Uterus (tissue), 2 donors: ENCODE measurements around the gene NFX1.

ENCODE experiments used
- POLR2A ChIP-seq, 2 donors: fragments of 450-650 bp; IDR thresholded peaks; one replicate each; pipeline ENCODE4 v1.6.1; 2016; ENCODE audit warnings: antibody characterized with exemption in 2 of 2, mild to moderate bottlenecking in 1 of 2, moderate library complexity in 1 of 2
- TF ChIP-seq, protein P1 (sequence below), 4 experiments: fragments of 200-600 bp in 2 of 4; fragments of 450-650 bp in 2 of 4; sonication (generic) in 2 of 4; IDR thresholded peaks; one replicate each; pipeline ENCODE4 v1.5.1; 2016 to 2019; ENCODE audit warnings: antibody characterized with exemption in 4 of 4, mild to moderate bottlenecking in 2 of 4, moderate library complexity in 1 of 4

DNA sequence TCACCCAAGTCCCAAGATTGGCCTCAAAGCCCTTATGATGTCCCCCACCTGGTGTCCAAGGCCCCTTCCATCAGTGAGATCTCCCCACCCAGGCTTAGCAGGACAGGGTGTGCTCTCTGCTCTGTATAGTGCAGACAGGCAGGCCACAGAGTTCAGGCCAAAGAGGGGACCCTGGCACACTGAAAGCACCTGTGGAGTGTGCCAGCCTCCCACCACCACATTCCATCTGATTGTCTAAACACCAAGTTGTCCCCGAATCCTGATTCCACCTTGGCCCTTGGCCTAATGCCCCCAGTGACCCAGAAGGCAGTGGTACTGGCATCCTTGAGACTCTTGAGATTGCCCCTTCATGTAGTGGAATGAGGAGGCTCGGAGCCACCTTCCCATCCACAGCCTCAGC lies 45.0 kb upstream of the NFX1 start:
- TF ChIP-seq, protein P1, sequence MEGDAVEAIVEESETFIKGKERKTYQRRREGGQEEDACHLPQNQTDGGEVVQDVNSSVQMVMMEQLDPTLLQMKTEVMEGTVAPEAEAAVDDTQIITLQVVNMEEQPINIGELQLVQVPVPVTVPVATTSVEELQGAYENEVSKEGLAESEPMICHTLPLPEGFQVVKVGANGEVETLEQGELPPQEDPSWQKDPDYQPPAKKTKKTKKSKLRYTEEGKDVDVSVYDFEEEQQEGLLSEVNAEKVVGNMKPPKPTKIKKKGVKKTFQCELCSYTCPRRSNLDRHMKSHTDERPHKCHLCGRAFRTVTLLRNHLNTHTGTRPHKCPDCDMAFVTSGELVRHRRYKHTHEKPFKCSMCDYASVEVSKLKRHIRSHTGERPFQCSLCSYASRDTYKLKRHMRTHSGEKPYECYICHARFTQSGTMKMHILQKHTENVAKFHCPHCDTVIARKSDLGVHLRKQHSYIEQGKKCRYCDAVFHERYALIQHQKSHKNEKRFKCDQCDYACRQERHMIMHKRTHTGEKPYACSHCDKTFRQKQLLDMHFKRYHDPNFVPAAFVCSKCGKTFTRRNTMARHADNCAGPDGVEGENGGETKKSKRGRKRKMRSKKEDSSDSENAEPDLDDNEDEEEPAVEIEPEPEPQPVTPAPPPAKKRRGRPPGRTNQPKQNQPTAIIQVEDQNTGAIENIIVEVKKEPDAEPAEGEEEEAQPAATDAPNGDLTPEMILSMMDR (IDR thresholded peaks at IDR 0.05) = no peak
- no peak for TF ChIP-seq POLR2A (IDR thresholded peaks at IDR 0.05)
